ENCODE measurements around the gene DYNLT1.

Gene DYNLT1

DNA sequence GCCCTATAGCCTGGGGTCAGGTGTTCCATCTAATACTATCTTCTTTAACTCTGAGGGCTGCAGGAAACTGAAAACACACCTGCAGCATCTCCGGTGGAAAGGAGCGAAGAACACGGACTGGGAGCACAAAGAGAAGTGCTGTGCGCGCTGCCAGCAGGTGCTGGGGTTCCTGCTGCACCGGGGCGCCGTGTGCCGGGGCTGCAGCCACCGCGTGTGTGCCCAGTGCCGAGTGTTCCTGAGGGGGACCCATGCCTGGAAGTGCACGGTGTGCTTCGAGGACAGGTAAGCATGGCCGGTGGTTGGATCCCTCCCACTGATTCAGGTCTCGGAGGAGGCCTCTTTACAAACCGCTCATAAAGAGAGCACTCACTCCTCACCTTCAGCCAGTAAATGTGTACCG lies 20.8 kb upstream of the DYNLT1 start:
- no peak for DNase-seq (ENCODE audit: extremely low spot score)
- ChIA-PET POLR2A (interaction anchor here (0.8 kb wide), 1 partner anchor 19 kb away, joined by 3 read pairs; no protein-coding TSS in a partner anchor), CTCF (no interaction called here)
- TF ChIP-seq CTCF (IDR thresholded peaks at IDR 0.05; ENCODE audit: control extremely low read depth, extremely low read depth, low read depth, missing control alignments), result no peak

DNA sequence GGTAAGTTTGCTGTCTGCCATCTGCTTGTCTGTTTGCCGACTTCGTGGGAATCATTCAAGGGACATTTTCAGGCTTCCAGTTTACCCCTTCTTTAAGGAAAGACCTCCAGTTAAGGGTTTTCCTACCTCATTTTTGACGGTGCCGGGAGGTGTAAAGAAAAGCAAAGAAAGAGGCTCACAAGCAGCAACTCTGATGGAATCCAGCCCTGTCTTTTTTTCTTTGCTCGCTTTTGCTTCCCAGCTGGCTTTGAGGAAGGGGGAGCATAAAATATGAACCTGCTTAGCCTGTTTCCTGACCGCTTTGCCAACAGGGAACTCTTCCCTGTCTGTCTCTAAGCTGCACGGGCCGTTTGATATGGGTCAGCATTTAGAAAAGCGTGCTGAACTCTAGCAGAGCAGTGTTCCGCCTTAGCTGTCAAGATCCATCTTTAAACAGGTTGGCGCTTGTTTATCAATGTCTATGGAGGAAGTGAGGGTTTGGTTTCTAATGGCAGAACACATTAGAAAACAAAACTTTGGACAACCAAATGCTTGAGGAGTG lies 19.2 kb upstream of the DYNLT1 start:
- CTCF ChIA-PET, result interaction anchor here (0.9 to 1.1 kb wide), 3 partner anchors 8 to 40 kb away, joined by 3 to 5 read pairs (median 3); no protein-coding TSS in a partner anchor
- POLR2A ChIA-PET, result no interaction called here
- no peak for TF ChIP-seq CTCF (IDR thresholded peaks at IDR 0.05; ENCODE audit: control extremely low read depth, extremely low read depth, low read depth, missing control alignments)
- no peak for DNase-seq (ENCODE audit: extremely low spot score)

DNA sequence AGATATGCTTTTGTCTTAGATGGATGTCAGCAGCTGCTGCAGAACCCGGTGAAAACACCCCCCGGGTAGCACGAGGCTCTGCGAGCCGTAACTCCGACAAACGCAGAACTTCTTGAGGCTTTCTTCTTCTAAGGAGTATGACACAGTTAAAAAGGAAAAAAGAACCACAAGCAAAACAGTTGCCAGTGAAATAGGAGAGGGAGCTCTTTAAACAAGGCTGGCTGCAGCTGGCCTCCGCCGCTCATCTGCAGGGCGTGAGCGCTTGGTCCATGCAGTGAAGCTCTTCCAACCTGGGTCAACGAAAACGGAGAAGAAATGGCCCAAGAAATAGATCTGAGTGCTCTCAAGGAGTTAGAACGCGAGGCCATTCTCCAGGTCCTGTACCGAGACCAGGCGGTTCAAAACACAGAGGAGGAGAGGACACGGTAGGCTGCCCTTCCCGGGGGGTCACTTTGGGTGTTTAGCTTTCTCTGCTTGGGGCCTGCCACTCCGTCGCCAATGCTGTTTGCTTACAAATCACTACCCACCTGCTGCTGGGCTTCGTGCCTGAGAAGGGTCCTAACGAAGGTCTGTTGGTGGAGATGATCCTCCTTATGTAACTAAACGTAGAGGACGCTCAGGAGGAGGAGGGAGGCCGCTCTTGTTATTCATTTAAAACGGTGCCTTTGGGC lies 18.5 kb upstream of the DYNLT1 start:
- no peak for DNase-seq (ENCODE audit: extremely low spot score)
- CTCF ChIA-PET, result interaction anchor here (0.9 to 5.9 kb wide), 3 partner anchors 8 to 41 kb away, joined by 3 to 42 read pairs (median 5); partner anchors contain the start of gene SYTL3
- no peak for TF ChIP-seq CTCF (IDR thresholded peaks at IDR 0.05; ENCODE audit: control extremely low read depth, extremely low read depth, low read depth, missing control alignments)
- POLR2A ChIA-PET, result interaction anchor here (0.6 kb wide), 1 partner anchor 10 kb away, joined by 4 read pairs; no protein-coding TSS in a partner anchor

DNA sequence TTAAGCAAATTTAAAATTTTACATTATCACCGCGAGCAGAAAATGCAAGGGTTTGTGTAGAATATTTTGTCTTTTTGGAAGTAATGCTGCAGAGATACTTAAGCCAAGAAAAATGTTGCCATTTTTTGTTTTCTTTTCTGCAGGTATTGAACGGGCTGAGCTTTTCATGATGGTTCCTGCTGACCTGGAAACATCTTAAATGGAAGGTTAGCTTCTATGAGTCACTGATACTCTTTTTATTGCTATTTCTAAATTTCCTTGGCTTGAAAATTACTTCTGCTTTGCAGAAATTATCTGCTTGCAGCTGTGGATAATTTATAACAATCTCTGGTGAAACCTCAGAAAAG lies 18.0 kb upstream of the DYNLT1 start:
- ChIA-PET CTCF (interaction anchor here (1.0 to 5.9 kb wide), 3 partner anchors 9 to 29 kb away, joined by 5 to 42 read pairs (median 5); partner anchors contain the start of gene SYTL3), POLR2A (interaction anchor here (0.6 kb wide), 1 partner anchor 9 kb away, joined by 4 read pairs; no protein-coding TSS in a partner anchor)
- no peak for TF ChIP-seq CTCF (IDR thresholded peaks at IDR 0.05; ENCODE audit: control extremely low read depth, extremely low read depth, low read depth, missing control alignments)
- no peak for DNase-seq (ENCODE audit: extremely low spot score)

DNA sequence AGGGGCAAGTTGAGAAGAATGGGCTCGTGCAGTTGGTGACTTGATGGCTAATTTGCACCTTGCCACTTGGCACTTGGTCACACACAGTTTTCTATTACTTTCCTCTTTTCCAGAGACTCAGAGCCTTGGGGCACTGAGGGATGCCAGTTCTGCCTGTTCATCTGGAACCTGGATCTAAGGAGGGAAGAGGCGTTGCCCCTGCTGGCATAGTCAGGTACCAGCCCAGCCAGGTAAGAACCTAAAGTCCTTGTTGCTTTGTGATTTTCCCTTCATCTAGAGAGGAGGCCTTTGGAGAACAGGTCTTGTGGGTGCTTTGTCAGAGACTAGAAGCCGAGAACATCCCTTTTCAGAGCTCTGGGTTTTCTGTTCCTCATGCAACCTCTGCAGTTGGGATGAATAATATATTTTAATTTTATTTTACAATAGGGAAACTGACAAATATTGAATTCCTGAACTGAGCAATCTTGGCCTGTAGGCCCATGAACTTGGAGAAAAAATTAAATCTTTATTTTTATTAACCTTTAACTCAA lies 16.7 kb upstream of the DYNLT1 start:
- DNase-seq (ENCODE audit: extremely low spot score), result no peak
- ChIA-PET CTCF (interaction anchor here (1.2 to 5.9 kb wide), 8 partner anchors 11 to 44 kb away, joined by 3 to 44 read pairs (median 24); partner anchors contain the start of genes DYNLT1 and SYTL3), POLR2A (no interaction called here)

More for the DNA sequence above, 16.7 kb upstream of the DYNLT1 start:
- no peak for TF ChIP-seq CTCF (IDR thresholded peaks at IDR 0.05; ENCODE audit: control extremely low read depth, extremely low read depth, low read depth, missing control alignments)
